HG03025 (cell line): ENCODE data around the gene FIBP.
A peak's percentile ranks its signal among the peaks of the same experiment; 100 is the strongest.
"Not testable (repeated sequence)": the region's sequence is repeated elsewhere in the genome, so short reads cannot be mapped to it uniquely, and the experiment has no call there.

Source experiments
- ATAC-seq: cut with Tn5 transposase; IDR thresholded peaks from one replicate; pipeline ENCODE4 v1.9.1; 2021; ENCODE audit warnings: mild to moderate bottlenecking, moderate library complexity; ENCODE audit not compliant: unreplicated experiment, low FRiP score

The FIBP gene

GRCh38 chr11:65915101-65915820, 27.0 kb upstream of the FIBP start:
- ATAC-seq: no peak

- no peak for ATAC-seq
Observed at GRCh38 chr11:65912845-65913244, 24.6 kb upstream of the FIBP start.

- ATAC-seq: no peak
Observed at GRCh38 chr11:65911682-65912568, 23.7 kb upstream of the FIBP start.

GRCh38 chr11:65907878-65908277, 19.6 kb upstream of the FIBP start:
- no peak for ATAC-seq

- ATAC-seq: no peak
Observed at GRCh38 chr11:65906602-65907001, 18.3 kb upstream of the FIBP start.

- ATAC-seq: no peak
Observed at GRCh38 chr11:65903715-65904114, 15.4 kb upstream of the FIBP start.

- no peak for ATAC-seq
Observed at GRCh38 chr11:65903068-65903481, 14.8 kb upstream of the FIBP start.

GRCh38 chr11:65900899-65901180, 12.6 kb upstream of the FIBP start:
- no peak for ATAC-seq

GRCh38 chr11:65900125-65900898, 12.0 kb upstream of the FIBP start, which contains the start of gene FOSL1:
FOSL1 (minus strand) TSS chr11:65900388; CDS start chr11:65900339, 49 bp downstream.
- ATAC-seq: peak; percentile 45

GRCh38 chr11:65899356-65900124, 11.3 kb upstream of the FIBP start:
- ATAC-seq: no peak

GRCh38 chr11:65898656-65899355, 10.5 kb upstream of the FIBP start:
- ATAC-seq: no peak

GRCh38 chr11:65897020-65897471, 8.8 kb upstream of the FIBP start:
- ATAC-seq: no peak

- no peak for ATAC-seq
Observed at GRCh38 chr11:65896034-65896999, 8.0 kb upstream of the FIBP start.

GRCh38 chr11:65895482-65895981, 7.3 kb upstream of the FIBP start:
- ATAC-seq: no peak

GRCh38 chr11:65894034-65894591, 5.8 kb upstream of the FIBP start:
- no peak for ATAC-seq

- ATAC-seq: no peak
Observed at GRCh38 chr11:65892661-65893317, 4.5 kb upstream of the FIBP start.

GRCh38 chr11:65892137-65892540, 3.9 kb upstream of the FIBP start:
- ATAC-seq: not testable (repeated sequence)
